Stimulated activated naive B cell treated with anti-CD40 and anti-IgM and Interleukin-4, amounts not matched to agents 10 μg/mL and 1 μg/mL and 100 μg/mL, for 72 hours (primary cell): ENCODE measurements around the gene CHN1.

Experiments used
- ATAC-seq, 2 donors: fragments of 150-1000 bp; cut with Tn5 transposase; replicated peaks; 2 replicates each; pipeline ENCODE4 v1.10.0; 2021; ENCODE audit warnings: moderate library complexity in 1 of 2
- DNase-seq: peaks from one replicate; pipeline ENCODE4 v3.0.0; 2021
- H3K27ac Mint-ChIP-seq: one replicate; pipeline ENCODE4 v1.8.0; 2022; ENCODE audit warnings: mild to moderate bottlenecking, mixed read lengths
- H3K27me3 Mint-ChIP-seq, 2 donors: one replicate each; pipeline ENCODE4 v1.8.0; 2022; ENCODE audit warnings: mixed read lengths in 2 of 2
- H3K36me3 Mint-ChIP-seq, 2 donors: one replicate each; pipeline ENCODE4 v1.8.0; 2022; ENCODE audit warnings: mixed read lengths in 2 of 2, mild to moderate bottlenecking in 1 of 2
- H3K4me1 Mint-ChIP-seq, 2 donors: one replicate each; pipeline ENCODE4 v1.8.0; 2022; ENCODE audit warnings: mixed read lengths in 2 of 2, mild to moderate bottlenecking in 1 of 2
- H3K4me3 Mint-ChIP-seq, 2 donors: one replicate each; pipeline ENCODE4 v1.8.0; 2022; ENCODE audit warnings: mild to moderate bottlenecking in 2 of 2, mixed read lengths in 2 of 2, moderate library complexity in 1 of 2
- H3K9me3 Mint-ChIP-seq, 2 donors: one replicate each; pipeline ENCODE4 v1.8.0; 2022; ENCODE audit warnings: mixed read lengths in 2 of 2, mild to moderate bottlenecking in 1 of 2

CHN1 gene

GRCh38 chr2:174774886-174775285 is 230.3 kb downstream of the CHN1 start:
- Mint-ChIP-seq H3K9me3 (no peaks in the 10 kb centered on the region), H3K27me3 (peaks cover 16 to 38% of the 10 kb centered on the region in 2 donors), H3K4me1 (peaks cover 8 to 16% of the 10 kb centered on the region in 2 donors), H3K36me3 (no peaks in the 10 kb centered on the region), H3K27ac (no peak overlapping the region), H3K4me3 (no peak overlapping the region)
- ATAC-seq (no peak), DNase-seq (no peak)

GRCh38 chr2:174773215-174773614 is 232.0 kb downstream of the CHN1 start:
- ATAC-seq = no peak
- no peaks in the 10 kb centered on the region for H3K9me3 Mint-ChIP-seq

GRCh38 chr2:174772472-174772801 is 232.7 kb downstream of the CHN1 start:
- H3K4me1 Mint-ChIP-seq = peaks cover 4 to 5% of the 10 kb centered on the region in 2 donors
- no peak for ATAC-seq
- no peaks in the 10 kb centered on the region for H3K9me3 Mint-ChIP-seq
- peaks cover 18 to 40% of the 10 kb centered on the region in 2 donors for H3K27me3 Mint-ChIP-seq
- DNase-seq = no peak
- H3K4me3 Mint-ChIP-seq = no peak overlapping the region
- H3K27ac Mint-ChIP-seq = no peak overlapping the region
- no peaks in the 10 kb centered on the region for H3K36me3 Mint-ChIP-seq

More at GRCh38 chr2:174773215-174773614, 232.0 kb downstream of the CHN1 start:
- Mint-ChIP-seq H3K27me3 (peaks cover 15 to 42% of the 10 kb centered on the region in 2 donors), H3K4me1 (peaks cover 5% of the 10 kb centered on the region in 2 donors), H3K27ac (no peak overlapping the region), H3K36me3 (no peaks in the 10 kb centered on the region), H3K4me3 (no peak overlapping the region)
- DNase-seq = no peak

GRCh38 chr2:174771631-174772471 is 233.3 kb downstream of the CHN1 start:
- DNase-seq = no peak
- Mint-ChIP-seq H3K4me3 (no peak overlapping the region), H3K27me3 (peaks cover 24 to 42% of the 10 kb centered on the region in 2 donors), H3K4me1 (peaks cover 4 to 5% of the 10 kb centered on the region in 2 donors), H3K9me3 (no peaks in the 10 kb centered on the region), H3K36me3 (no peaks in the 10 kb centered on the region), H3K27ac (no peak overlapping the region)
- peak; percentile 75 to 83 for ATAC-seq

- Mint-ChIP-seq H3K4me3 (no peak overlapping the region), H3K36me3 (no peaks in the 10 kb centered on the region), H3K4me1 (peaks cover 3 to 4% of the 10 kb centered on the region in 2 donors), H3K27me3 (peaks cover 27 to 44% of the 10 kb centered on the region in 2 donors), H3K9me3 (no peaks in the 10 kb centered on the region), H3K27ac (no peak overlapping the region)
- DNase-seq (no peak), ATAC-seq (peak in 1 of 2 donors; percentile 18)
Measured at GRCh38 chr2:174771136-174771535, 234.0 kb downstream of the CHN1 start.

GRCh38 chr2:174768557-174768956 is 236.6 kb downstream of the CHN1 start:
- Mint-ChIP-seq H3K9me3 (no peaks in the 10 kb centered on the region), H3K36me3 (no peaks in the 10 kb centered on the region), H3K27ac (no peak overlapping the region), H3K4me1 (peaks cover 0 to 5% of the 10 kb centered on the region in 2 donors), H3K4me3 (no peak overlapping the region), H3K27me3 (peaks cover 27 to 43% of the 10 kb centered on the region in 2 donors)
- DNase-seq (no peak), ATAC-seq (no peak)

GRCh38 chr2:174766271-174766670 is 238.9 kb downstream of the CHN1 start:
- ATAC-seq (no peak), DNase-seq (no peak)
- H3K27ac Mint-ChIP-seq = no peak overlapping the region
- H3K36me3 Mint-ChIP-seq = no peaks in the 10 kb centered on the region
- H3K4me3 Mint-ChIP-seq = no peak overlapping the region
- H3K9me3 Mint-ChIP-seq = no peaks in the 10 kb centered on the region
- peaks cover 0 to 5% of the 10 kb centered on the region in 2 donors for H3K4me1 Mint-ChIP-seq
- H3K27me3 Mint-ChIP-seq = peaks cover 32 to 43% of the 10 kb centered on the region in 2 donors

GRCh38 chr2:174765576-174765975 is 239.6 kb downstream of the CHN1 start:
- Mint-ChIP-seq H3K27me3 (peaks cover 32 to 45% of the 10 kb centered on the region in 2 donors), H3K4me1 (peaks cover 0 to 5% of the 10 kb centered on the region in 2 donors), H3K36me3 (no peaks in the 10 kb centered on the region), H3K9me3 (no peaks in the 10 kb centered on the region), H3K27ac (no peak overlapping the region), H3K4me3 (no peak overlapping the region)
- DNase-seq = no peak
- no peak for ATAC-seq

GRCh38 chr2:174764280-174765255 is 240.6 kb downstream of the CHN1 start, which contains the start of gene CHRNA1:
CHRNA1 (minus strand) TSS chr2:174764472; CDS start chr2:174764394, 78 bp downstream.
- DNase-seq (no peak), ATAC-seq (peak in 1 of 2 donors; percentile 33)
- Mint-ChIP-seq H3K36me3 (no peaks in the 10 kb centered on the region), H3K27me3 (peaks cover 26 to 47% of the 10 kb centered on the region in 2 donors), H3K9me3 (no peaks in the 10 kb centered on the region), H3K27ac (no peak within 1 kb of the TSS), H3K4me3 (no peak within 1 kb of the TSS), H3K4me1 (peaks cover 0 to 5% of the 10 kb centered on the region in 2 donors)

GRCh38 chr2:174763780-174764179 is 241.4 kb downstream of the CHN1 start:
- Mint-ChIP-seq H3K36me3 (no peaks in the 10 kb centered on the region), H3K27me3 (peaks cover 22 to 48% of the 10 kb centered on the region in 2 donors), H3K4me3 (no peak overlapping the region), H3K9me3 (no peaks in the 10 kb centered on the region), H3K27ac (no peak overlapping the region), H3K4me1 (peaks cover 0 to 5% of the 10 kb centered on the region in 2 donors)
- DNase-seq (no peak), ATAC-seq (no peak)

- Mint-ChIP-seq H3K9me3 (no peaks in the 10 kb centered on the region), H3K4me1 (peaks cover 0 to 5% of the 10 kb centered on the region in 2 donors), H3K27ac (no peak overlapping the region), H3K36me3 (no peaks in the 10 kb centered on the region), H3K4me3 (no peak overlapping the region), H3K27me3 (peaks cover 14 to 40% of the 10 kb centered on the region in 2 donors)
- DNase-seq = no peak
- ATAC-seq = no peak
Measured at GRCh38 chr2:174762464-174762863, 242.7 kb downstream of the CHN1 start.

- ATAC-seq (no peak), DNase-seq (no peak)
- no peaks in the 10 kb centered on the region for H3K36me3 Mint-ChIP-seq
- H3K4me3 Mint-ChIP-seq = no peak overlapping the region
- peaks cover 7 to 37% of the 10 kb centered on the region in 2 donors for H3K27me3 Mint-ChIP-seq
- no peak overlapping the region for H3K27ac Mint-ChIP-seq
- no peaks in the 10 kb centered on the region for H3K9me3 Mint-ChIP-seq
- H3K4me1 Mint-ChIP-seq = peaks cover 0 to 5% of the 10 kb centered on the region in 2 donors
Measured at GRCh38 chr2:174761837-174762236, 243.3 kb downstream of the CHN1 start.

- no peak for ATAC-seq
- Mint-ChIP-seq H3K36me3 (no peaks in the 10 kb centered on the region), H3K27ac (no peak overlapping the region), H3K4me1 (peaks cover 0 to 5% of the 10 kb centered on the region in 2 donors), H3K27me3 (peaks cover 5 to 34% of the 10 kb centered on the region in 2 donors), H3K9me3 (no peaks in the 10 kb centered on the region), H3K4me3 (no peak overlapping the region)
- DNase-seq = no peak
Measured at GRCh38 chr2:174760845-174761473, 244.2 kb downstream of the CHN1 start.
